Measurements from ENCODE around the gene COPS2.
A peak's percentile ranks its signal among the peaks of the same experiment; 100 is the strongest.

COPS2 gene

DNA sequence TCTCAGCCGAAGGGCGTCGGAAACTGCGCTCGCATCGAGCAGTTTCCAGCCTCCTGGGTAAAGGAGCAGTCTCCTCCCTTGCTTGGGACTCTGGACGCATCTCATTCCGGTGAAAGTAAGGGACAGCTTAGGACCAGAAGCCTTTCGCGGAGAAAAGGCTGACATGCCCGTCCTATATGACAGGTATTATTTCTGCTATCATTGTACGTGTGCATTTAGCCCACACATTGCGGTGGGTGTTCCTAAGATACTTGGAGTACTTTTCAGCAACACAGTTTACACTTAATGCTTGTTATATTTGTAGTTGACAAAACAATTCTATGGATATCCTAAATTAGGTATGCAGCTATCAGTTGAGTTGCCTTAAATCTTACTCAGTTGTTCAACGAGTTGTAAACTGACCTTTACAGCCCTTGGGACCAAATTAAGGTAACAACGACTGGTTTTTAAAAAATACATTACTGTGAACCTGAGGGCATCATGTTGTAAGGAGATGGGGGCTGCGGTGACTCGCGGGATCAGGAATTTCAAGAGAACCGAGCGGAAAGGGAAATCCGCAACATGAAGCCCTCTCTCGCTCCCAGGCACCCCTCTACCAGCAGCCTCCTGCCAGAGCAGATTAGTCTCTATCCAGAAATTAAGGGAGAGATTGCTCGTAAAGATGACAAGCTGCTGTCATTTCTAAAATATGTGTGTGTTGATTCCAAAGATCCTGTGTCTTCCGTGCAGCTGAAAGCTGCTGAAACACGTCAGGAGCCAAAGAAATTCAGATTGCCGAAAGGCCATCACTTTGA is 632 bp upstream of the COPS2 start:
- peak; percentile 13 for DNase-seq

DNA sequence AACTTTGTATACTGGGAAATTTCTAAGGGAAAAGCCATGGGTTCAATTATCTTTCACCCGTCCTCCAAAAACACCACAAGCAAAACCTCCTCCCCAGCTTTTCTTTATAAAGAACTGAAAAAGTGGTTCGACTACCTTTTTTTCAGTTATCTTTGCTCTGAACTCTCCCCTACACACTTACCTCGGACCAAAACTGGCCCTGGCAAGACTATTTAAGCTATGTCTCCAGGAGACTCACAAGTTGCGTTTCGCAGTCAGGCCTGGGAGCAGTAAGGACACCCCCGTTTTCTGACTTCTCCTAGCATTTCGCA is 645 bp downstream of the COPS2 start:
- no peak for DNase-seq

DNA sequence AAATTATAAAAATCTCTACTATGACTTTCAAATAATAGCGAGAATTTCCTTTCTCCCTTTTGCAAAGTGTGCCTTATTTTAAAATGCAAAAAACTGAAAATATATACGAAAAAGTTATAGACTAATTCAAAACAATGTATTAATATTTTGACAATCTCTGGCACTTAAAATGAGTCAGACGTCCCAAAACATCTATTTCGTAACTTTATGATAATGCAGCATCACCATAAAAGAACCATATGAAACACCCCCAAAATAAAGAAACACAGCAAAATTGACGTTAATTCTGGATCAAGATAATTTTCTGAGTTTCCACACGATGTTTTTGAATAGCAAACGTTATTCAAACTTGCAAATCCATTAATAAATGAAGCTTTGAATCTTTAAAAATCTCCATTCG is 1.0 kb downstream of the COPS2 start:
- DNase-seq, result no peak

GRCh38 chr15:49152552-49153312 is 2.7 kb downstream of the COPS2 start:
- no peak for DNase-seq

DNA sequence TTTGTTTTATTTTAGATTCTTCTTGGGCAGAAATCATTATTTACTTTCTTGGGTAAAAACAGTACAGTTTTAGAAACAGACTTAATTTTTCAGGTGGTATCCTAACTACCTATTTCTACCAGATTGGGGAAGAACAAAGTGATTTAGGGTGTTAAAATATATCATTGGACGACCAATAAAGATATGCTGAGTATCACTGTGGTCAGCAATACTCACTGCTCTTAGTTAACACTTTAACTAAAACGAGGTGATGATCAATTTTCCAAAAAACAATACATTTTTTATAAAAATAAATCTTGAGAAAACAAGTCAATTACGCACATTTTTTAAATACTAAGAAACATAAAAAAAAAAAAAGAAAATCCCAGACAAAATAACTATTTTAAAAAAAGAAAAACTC is 3.6 kb downstream of the COPS2 start:
- no peak for DNase-seq

DNA sequence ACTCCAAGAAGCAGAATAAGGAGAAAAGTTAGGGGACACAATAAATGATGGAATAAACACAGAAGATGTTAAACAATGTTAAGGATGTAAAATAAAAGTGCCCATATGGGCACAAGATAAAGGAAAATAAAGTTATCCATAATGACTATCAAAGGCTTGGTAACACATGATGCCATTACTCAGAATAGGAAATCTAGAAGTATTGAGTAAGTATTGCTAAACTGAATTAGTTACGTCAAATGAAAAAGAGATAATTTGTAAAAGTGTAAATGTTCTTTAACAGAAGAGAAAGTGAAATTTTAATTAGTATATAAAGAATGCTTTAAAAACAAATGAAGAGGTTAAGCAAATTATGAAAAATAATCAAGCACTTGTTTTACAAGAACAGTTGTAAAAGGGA is 6.7 kb downstream of the COPS2 start:
- no peak for DNase-seq

GRCh38 chr15:49148298-49148697 is 7.1 kb downstream of the COPS2 start:
- DNase-seq, result no peak

DNA sequence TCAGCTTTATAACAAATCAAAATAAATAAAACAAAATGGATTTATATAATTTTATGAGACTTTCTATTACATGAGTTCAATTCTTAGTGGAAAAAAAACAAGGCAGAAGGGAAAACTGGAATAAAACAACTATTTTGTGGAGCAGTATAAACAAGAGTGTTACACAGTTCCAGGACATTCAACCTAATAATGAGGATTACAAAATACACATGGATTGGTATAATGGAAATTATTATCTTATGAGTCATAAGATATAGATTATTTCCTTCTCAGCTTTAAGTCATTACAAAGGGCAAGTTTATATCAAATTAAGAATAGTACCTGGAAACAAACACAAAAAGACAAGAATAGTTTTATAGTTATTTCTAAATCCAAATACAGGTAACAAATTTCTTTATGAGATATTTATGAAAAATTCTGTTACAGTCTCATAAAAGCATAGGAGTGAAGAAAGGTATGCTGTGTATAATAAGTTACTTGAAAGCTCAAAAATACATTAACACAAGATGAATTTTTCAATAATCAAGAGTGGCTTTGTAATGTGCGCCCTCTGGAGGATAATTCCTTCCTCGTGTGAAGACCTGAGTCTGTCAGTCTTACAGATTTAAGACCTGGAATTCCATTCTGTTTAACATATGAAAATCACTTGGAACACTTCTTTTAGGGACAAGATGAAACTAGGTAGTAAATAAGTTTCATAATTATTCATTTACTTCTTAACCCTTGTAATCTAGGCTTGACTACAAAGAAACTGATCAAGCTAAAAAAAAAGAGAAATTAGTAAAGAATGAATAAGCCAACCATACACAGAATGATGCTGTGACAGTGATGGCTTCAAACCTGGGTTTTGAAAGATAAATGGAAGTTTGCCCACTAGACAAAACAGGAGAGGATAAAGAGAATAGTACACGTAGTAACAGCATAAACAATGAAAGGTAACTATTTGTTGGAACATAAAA is 9.5 kb downstream of the COPS2 start:
- DNase-seq, result peak; percentile 43

- DNase-seq, result no peak
These were observed 17.5 kb downstream of the COPS2 start for GRCh38 chr15:49137861-49138260.

GRCh38 chr15:49135911-49136310 is 19.5 kb downstream of the COPS2 start:
- DNase-seq, result no peak

- DNase-seq, result no peak
These were observed 20.0 kb downstream of the COPS2 start for GRCh38 chr15:49135342-49135857.

DNA sequence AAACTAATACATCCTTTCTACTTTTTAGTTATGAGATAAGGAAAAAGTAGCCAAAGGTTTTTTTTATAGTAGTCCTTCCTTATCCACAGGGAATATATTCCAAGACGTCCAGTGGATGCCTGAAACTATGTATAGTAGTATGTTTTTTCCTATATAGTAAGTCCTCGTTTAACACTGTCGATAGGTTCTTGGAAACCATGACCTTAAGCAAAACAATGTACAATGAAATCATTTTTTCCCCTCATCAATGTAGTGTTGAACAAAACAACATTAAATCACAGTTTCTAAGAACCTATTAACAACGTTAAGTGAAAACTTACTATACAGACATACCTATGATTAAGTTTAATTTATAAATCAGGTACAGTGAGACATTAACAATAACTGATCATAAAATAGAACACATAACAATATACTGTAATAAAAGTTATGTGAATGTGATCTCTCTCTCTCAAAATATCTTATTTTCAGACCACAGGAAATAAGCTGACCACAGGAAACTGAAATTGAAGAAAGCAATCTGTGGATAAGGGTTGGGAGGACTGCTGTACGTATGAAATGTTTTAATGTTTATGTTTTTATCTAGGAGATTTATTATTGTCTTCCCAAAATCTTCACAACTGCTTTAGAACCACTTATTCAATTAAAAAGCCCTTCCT is 20.6 kb downstream of the COPS2 start:
- DNase-seq, result no peak

DNA sequence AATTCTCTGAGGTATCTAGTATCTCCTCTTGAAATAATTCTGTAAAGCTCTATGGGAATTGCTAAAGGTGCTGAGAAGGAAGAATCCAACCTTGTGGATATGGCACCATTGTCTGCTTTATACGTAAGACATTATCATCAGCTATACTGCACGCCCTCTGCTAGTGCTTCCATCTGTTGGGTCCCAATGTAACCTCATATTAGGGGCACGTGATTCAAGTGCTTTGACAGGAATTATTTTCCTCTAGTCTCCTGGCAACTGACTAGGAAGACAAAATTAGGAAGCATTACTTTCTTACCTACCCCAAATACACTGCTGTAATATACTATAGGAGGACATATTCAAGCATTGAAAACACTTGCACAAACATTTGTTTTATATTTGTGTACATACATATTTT is 24.0 kb downstream of the COPS2 start:
- DNase-seq, result no peak

- DNase-seq, result no peak
These were observed 31.0 kb downstream of the COPS2 start for GRCh38 chr15:49124371-49124770.

DNA sequence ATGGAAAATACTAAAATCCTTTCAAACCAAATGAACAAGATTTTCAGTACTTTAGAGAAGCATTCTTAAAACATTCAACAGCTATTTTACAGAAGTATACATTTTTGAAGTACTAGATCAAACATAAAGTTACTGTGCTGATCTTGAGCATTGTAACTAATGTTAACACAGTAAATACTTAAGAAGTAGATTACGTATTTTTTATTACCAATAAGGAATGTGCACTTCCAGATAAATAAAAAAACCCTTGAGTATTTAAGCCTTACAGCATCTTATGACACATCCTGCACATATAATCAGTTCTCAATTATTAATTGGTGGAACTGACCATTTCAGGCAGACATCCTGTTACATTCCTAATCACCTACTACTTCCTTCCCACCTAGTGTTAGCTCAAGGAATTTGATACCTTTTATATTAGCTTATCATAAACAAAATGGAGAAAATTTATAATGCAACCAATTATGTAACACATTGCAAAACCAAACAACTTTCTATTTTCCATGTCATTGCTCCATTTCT is 32.8 kb downstream of the COPS2 start:
- DNase-seq, result no peak

GRCh38 chr15:49121901-49122300 is 33.5 kb downstream of the COPS2 start:
- no peak for DNase-seq

GRCh38 chr15:49120832-49121231 is 34.6 kb downstream of the COPS2 start:
- no peak for DNase-seq

GRCh38 chr15:49116108-49116857 is 39.1 kb downstream of the COPS2 start:
- DNase-seq, result no peak

GRCh38 chr15:49115062-49115461 is 40.3 kb downstream of the COPS2 start:
- DNase-seq, result no peak

DNA sequence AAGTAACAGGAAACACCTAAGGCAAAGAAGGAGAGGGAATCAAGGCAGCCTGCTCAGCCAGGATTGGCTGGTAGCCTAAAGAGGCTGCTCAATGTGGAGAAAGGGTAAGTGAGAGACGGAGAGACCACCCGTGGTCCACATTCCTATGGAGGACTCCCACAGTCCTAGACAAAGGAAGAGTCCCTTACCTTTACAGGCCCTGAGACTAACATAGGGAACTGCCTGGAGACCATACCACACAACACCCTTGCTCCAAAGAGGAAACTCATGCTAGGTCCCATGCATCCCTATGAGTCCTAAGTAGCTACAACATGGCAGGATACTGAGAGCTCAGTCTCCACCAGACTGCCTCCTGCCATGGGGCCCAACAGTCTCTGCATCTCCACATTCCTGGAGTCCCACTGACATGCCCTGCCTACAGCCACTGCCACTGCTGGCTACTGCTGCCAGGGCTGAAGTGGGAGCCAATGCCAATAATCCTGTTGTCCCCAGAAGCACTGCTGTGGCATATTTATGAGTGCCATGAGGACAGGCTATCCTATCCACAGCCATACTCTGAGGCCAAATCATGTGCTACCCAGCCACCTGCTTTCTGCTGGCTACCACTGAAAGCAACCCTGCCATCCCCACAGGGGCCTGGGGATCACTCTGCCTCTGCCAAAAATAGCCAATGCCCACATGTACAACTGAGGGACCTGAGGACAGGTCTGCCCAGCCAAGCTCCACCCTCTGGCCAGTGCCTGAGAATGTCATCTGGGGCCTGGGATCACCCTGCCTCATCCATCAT is 45.0 kb downstream of the COPS2 start:
- no peak for DNase-seq

DNA sequence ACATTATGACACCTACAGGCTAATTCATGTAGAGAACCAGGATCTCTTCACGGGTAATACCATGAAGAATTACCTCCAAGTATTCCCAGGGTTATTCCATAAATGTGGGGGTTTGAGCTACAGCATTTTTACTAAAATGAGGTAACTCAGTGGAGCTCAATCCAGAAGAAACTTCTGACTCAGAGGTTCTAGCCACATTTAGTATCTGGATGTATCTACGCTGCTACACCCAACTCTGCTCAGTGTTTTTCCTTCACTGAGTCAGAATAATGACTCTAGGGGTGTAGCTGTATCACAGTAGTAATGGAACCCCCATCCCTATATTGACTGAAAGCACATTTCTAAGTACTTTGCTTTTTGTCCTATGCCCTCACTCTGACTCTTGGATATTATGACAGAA is 52.4 kb downstream of the COPS2 start:
- no peak for DNase-seq

Measured in CD4-positive, alpha-beta T cell treated with Interleukin-17A for 4 hours (primary cell).